HG03280 (cell line): Measurements from ENCODE around the gene GPD1L.
A peak's percentile ranks its signal among the peaks of the same experiment; 100 is the strongest.
"Not testable (repeated sequence)": the region's sequence is repeated elsewhere in the genome, so short reads cannot be mapped to it uniquely, and the experiment has no call there.

Experiments
- ATAC-seq: cut with Tn5 transposase; IDR thresholded peaks from one replicate; pipeline ENCODE4 v1.9.1; 2021; ENCODE audit warnings: mild to moderate bottlenecking, moderate library complexity; ENCODE audit not compliant: unreplicated experiment

GPD1L gene

GRCh38 chr3:32105291-32106131 lies 909 bp upstream of the GPD1L start:
- no peak for ATAC-seq

- no peak for ATAC-seq
Measured at GRCh38 chr3:32106929-32107362, 526 bp downstream of the GPD1L start.

DNA sequence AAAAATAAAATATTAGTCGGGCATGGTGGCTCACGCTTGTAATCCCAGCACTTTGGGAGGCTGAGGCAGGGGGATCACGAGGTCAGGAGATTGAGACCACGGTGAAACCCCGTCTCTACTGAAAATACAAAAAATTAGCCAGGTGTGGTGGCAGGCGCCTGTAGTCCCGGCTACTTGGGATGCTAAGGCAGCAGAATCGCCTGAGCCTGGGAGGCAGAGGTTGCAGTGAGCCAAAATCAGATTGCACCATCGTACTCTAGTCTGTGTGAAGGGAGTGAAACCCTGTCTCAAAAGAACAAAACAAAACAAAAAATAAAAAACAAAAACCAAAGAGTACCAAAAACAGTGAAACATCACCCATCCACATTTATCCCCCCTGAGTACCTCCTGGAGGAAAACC lies 1.8 kb downstream of the GPD1L start:
- ATAC-seq = not testable (repeated sequence)

GRCh38 chr3:32109256-32109655 lies 2.8 kb downstream of the GPD1L start:
- ATAC-seq = no peak

- ATAC-seq = no peak
Measured at GRCh38 chr3:32110233-32110760, 3.9 kb downstream of the GPD1L start.

GRCh38 chr3:32111560-32111959 lies 5.1 kb downstream of the GPD1L start:
- ATAC-seq = no peak

- no peak for ATAC-seq
Measured at GRCh38 chr3:32113566-32113965, 7.1 kb downstream of the GPD1L start.

DNA sequence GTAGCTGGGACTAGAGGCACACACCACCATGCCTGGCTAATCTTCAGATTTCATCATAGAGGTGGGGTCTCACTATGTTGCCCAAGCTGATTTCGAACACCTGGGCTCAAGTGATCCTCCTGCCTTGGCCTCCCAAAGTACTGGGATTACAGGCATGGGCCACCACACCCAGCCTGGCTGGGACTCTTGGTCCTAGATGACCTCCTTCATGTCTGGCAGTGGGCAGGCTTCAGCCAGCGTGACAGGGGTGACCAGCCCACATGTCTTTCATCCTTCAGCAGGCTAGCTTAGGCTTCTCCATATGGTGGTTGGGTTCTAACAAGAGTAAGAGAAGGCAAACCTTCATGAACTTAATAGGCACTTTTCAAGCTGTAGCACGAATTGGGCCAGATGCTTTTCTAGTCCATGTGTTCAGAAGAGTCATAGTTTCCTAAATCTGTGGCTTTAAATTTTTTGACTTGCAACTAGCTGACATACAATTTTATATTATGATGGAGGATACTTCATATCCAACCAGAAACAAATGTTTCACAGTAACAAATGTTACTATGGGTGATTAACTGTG lies 7.6 kb downstream of the GPD1L start:
- peak; percentile 13 for ATAC-seq

DNA sequence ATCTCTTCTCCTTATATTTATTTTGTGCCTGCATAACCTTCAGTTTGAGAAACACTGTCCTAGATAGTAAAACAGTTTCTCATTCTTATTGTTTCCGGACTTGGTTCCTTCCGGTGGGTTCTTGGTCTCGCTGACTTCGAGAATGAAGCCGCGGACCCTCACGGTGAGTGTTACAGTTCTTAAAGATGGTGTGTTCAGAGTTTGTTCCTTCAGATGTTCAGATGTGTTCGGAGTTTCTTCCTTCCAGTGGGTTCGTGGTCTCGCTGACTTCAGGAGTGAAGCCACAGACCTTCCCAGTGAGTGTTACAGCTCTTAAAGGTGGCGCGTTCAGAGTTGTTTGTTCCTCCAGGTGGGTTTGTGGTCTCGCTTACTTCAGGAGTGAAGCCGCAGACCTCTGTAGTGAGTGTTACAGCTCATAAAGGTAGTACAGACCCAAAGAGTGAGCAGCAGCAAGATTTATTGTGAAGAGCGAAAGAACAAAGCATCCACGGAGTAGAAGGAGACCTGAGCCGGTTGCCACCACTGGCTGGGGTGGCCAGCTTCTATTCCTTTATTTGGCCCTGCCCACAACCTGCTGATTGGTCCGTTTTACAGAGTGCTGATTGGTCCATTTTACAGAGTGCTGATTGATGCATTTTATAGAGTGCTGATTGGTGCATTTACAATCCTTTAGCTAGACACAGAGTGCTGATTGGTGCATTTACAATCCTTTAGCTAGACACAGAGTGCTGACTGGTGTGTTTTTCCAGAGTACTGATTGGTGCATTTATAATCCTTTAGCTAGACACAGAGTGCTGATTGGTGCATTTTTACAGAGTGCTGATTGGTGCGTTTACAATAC lies 8.3 kb downstream of the GPD1L start:
- ATAC-seq = peak; percentile 60

GRCh38 chr3:32117320-32117719 lies 10.9 kb downstream of the GPD1L start:
- no peak for ATAC-seq

GRCh38 chr3:32118215-32118614 lies 11.8 kb downstream of the GPD1L start:
- no peak for ATAC-seq

DNA sequence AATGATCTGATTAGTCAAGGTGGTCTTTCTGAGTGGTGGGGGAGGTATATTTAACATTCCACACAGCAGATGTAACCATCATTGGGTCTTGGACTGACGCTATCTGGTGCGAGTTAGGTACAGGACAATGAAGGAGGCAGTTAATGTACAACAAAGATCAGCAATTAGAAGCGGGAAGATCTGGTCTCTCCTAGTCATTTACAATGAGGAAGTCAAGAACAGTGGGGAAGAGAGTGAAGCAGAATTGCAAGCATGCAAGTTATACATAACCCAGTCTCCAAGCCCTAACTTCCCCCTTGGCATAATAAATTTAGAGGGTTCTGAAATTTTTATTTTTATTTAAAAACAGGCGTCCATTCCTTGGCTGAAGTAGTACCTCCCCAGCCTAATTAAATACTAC lies 14.1 kb downstream of the GPD1L start:
- no peak for ATAC-seq

DNA sequence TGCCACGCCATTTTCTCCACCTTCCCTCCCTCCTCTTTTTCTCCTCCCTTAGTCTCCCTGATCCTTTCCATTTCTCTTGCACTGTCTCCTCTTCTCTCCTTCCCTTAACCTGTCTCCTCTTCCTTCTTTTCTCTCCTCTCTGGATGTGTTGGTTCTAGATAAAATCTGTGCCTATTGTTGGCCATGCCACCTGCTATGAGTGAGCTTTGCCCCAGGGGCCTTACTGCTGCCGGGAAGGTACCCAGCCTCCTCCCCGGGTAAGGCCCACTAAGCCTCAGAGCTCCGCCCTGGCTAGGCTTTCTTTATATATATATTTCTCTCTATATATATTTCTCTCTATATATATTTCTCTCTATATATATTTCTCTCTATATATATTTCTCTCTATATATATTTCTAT lies 14.7 kb downstream of the GPD1L start:
- ATAC-seq = no peak

GRCh38 chr3:32123620-32124019 lies 17.2 kb downstream of the GPD1L start:
- ATAC-seq = no peak

DNA sequence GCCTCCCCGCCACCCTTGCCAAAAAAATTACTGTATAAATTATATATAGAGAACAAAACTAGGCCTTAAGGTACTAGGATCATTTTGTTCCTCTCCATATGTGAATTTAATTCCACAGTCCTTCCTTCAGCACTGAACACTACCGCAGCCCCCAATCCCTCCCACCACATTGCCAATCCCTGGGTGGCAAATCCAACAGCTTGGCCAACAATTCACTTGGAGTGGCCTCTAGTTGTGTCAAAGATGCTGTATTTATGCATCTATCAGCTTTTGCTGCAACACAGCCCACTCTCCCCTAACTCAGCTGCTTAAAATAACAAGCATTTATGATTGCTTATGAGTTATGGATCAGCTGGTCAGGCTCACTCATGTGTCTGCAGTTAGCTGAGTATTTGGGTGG lies 18.6 kb downstream of the GPD1L start:
- ATAC-seq = no peak

DNA sequence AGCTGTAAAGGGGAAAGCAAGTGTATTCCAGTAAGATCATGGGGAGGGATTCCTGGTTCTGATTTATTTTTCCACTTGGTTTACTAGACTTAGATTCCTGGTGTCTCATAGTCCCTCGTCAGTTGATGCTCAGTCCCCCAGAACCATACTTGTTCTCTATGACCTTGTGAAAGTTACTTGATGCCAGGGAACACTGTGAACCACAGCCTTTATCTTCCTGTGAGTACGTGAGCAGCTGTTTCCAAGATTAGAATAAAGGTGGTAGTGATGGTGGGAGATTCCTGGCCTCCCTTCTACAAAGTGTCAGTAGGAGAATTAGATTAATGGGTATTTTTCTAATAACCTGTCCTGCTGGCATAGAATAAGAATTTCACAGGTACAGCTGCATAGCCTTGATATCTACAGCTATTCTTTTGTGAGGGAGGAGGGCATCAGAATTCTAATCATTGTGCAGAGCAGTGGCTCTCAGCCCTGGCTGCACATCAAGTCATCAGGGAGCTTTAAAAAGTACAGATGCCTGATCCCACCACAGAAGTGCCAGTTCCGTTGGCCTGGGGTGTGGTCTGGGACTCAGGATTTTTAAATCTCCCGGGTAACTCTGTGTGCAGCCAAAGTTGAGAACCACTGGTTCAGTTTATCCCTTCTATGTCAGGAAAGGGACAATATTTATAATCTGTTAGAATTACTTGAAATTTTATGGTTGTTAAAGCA lies 20.0 kb downstream of the GPD1L start:
- no peak for ATAC-seq

DNA sequence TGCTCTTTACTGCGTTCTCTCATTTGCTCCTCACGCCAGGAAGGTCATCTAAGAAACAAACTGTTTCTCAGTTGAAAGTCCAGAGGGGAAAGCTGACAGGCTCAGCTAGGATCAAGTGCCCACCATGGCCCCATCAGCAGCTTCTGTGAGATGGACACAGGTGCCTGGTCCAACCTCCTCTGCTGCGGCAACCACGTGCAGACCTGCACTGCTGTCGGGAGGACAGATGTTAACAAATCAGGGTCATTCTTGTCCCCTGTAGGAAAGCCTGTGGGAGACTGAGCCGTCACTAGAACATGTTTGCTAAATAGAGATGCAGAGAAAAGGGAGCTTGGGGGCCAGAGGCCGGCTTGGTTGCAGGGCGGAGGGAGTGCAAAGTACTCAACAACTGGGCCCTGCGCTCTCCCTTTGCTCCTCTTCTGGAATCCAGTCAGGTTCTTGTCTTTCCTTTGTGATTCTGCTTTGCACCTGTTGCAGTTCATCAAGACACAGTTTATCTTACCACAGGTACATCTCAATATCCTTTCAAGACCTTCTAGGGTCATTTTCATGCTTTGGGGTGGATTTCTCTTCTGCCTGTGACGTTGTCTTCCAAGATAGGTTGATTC lies 20.9 kb downstream of the GPD1L start:
- ATAC-seq = no peak

DNA sequence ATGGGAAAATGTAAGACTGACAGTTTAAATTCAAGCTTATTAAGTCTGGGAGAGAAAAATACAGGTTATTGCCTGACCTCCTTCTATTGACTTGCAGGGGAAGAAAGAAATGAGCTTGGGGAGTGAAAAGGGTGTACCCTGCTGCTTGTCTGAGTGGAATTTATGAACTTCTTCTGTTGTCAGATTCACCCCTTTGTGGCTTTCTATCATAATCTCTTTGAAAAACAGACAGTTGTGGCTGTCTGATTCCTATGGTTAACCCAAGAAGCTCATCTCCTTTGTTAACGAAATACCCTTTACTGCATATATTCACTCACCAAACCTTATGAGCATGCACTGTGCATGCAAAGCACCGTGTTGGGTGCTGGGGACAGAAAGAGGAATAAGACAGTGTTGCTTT lies 22.5 kb downstream of the GPD1L start:
- ATAC-seq = no peak

GRCh38 chr3:32129832-32130231 lies 23.4 kb downstream of the GPD1L start:
- no peak for ATAC-seq

DNA sequence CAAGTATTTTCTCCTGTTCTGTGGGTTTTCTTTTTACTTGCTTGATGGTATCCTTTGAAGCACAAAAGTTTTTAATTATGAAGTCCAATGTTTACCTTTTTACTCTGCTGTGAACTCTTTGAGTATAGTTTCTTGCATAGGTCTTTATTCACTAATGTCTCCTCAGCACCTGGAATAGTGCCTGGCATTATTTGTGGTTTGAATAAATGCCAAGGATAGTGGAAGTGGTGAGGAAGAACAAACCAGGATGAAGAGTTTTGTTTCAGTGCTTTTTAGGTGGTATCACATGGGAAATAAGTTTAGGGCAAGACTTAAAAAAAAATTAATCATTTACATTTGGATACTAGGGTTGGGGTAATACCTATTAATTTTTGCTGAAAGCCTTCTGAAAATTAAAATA lies 25.7 kb downstream of the GPD1L start:
- ATAC-seq = no peak
